ENCODE results near the gene RXYLT1.

DNA sequence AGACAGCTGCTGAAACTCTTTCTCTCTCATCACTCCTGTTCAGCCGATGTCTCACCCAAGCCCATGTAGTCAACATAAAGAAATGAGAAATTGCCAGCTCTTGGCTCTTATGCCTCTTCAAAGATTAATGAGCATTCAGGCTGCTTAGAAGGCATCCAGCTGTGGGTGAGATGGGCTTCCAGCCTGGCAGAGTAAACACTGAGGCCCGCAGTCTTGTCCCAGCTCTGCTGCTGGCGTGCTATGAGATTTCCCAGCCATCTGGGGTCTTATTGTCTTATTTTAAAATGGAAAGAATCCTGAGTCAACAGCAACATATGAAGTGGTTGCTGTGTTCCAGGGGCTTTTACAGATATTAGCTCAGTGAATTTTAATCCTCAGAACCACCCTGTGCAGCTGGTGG is 12.6 kb downstream of the RXYLT1 start:
- TF ChIP-seq, protein P1, sequence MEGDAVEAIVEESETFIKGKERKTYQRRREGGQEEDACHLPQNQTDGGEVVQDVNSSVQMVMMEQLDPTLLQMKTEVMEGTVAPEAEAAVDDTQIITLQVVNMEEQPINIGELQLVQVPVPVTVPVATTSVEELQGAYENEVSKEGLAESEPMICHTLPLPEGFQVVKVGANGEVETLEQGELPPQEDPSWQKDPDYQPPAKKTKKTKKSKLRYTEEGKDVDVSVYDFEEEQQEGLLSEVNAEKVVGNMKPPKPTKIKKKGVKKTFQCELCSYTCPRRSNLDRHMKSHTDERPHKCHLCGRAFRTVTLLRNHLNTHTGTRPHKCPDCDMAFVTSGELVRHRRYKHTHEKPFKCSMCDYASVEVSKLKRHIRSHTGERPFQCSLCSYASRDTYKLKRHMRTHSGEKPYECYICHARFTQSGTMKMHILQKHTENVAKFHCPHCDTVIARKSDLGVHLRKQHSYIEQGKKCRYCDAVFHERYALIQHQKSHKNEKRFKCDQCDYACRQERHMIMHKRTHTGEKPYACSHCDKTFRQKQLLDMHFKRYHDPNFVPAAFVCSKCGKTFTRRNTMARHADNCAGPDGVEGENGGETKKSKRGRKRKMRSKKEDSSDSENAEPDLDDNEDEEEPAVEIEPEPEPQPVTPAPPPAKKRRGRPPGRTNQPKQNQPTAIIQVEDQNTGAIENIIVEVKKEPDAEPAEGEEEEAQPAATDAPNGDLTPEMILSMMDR (IDR thresholded peaks at IDR 0.05; ENCODE audit: poor library complexity) = no peak
- TF ChIP-seq EZH2 (IDR thresholded peaks at IDR 0.05; ENCODE audit: borderline replicate concordance) = no peak

All from hepatocyte (in vitro differentiated cells).